ENCODE measurements around the gene TMEM9.

GRCh38 chr1:201169203-201169602 lies 14.9 kb upstream of the TMEM9 start:
- TF ChIP-seq EZH2 (IDR thresholded peaks at IDR 0.05; ENCODE audit: insufficient read depth, poor library complexity, severe bottlenecking) (no peak), EZH2phosphoT487 (IDR thresholded peaks at IDR 0.05; ENCODE audit: insufficient read depth, low read depth) (no peak)
